Keratinocyte (primary cell): ENCODE results near the gene PLEKHG4.

Experiments
- CTCF ChIP-seq, 3 experiments: IDR thresholded peaks in 1 of 3; conservative IDR thresholded peaks in 1 of 3; optimal IDR thresholded peaks in 1 of 3; 2 replicates in 2 of 3; 3 replicates in 1 of 3; pipeline versions ENCODE3 to v1.5.1; 2011; ENCODE audit warnings: low read length in 3 of 3, mild to moderate bottlenecking in 3 of 3, moderate library complexity in 2 of 3, control low read depth in 1 of 3, inconsistent platforms in 1 of 3; ENCODE audit not compliant: insufficient read depth in 2 of 3; ENCODE audit errors: extremely low read depth in 1 of 3
- EZH2 ChIP-seq: IDR thresholded peaks from one replicate; pipeline ENCODE4 v1.6.1; 2012; ENCODE audit warnings: inconsistent platforms, mild to moderate bottlenecking, low read length, moderate library complexity

GRCh38 chr16:67230809-67231660 is 48.3 kb upstream of the PLEKHG4 start:
- no peak for TF ChIP-seq CTCF (optimal IDR thresholded peaks at IDR 0.05 in 1 of 3, IDR thresholded peaks at IDR 0.05 in 1 of 3, conservative IDR thresholded peaks at IDR 0.05 in 1 of 3; ENCODE audit: extremely low read depth in 1 of 3, insufficient read depth in 2 of 3, low read length in 3 of 3)
- no peak for TF ChIP-seq EZH2
